ENCODE measurements around the gene RAB3A.

DNA sequence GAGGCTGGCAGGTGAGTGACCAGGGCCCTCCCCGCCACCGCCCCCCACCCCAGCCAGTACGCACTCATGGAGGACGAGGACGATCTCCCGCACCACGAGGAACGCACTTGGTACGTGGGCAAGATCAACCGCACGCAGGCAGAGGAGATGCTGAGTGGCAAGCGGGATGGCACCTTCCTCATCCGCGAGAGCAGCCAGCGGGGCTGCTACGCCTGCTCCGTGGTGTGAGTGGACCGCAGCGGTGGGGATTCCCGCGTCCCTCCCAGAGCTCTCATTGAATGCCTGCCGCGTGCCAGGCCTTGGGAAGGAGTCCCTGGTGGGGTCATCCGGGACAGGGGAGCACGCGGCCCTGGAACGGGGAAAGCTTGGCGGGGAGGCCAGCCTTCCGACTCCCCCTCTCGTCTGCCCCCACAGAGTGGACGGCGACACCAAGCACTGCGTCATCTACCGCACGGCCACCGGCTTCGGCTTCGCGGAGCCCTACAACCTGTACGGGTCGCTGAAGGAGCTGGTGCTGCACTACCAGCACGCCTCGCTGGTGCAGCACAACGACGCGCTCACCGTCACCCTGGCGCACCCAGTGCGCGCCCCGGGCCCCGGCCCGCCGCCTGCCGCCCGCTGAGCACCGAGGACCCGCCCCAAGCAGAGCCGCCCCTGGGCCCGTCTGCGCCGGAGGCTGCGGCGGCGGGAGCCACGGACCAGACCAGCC, 35.0 kb downstream of the RAB3A start:
- TF ChIP-seq ZNF174 (tag by site-specific recombination; IDR thresholded peaks at IDR 0.05): no peak
- TF ChIP-seq, protein P1, sequence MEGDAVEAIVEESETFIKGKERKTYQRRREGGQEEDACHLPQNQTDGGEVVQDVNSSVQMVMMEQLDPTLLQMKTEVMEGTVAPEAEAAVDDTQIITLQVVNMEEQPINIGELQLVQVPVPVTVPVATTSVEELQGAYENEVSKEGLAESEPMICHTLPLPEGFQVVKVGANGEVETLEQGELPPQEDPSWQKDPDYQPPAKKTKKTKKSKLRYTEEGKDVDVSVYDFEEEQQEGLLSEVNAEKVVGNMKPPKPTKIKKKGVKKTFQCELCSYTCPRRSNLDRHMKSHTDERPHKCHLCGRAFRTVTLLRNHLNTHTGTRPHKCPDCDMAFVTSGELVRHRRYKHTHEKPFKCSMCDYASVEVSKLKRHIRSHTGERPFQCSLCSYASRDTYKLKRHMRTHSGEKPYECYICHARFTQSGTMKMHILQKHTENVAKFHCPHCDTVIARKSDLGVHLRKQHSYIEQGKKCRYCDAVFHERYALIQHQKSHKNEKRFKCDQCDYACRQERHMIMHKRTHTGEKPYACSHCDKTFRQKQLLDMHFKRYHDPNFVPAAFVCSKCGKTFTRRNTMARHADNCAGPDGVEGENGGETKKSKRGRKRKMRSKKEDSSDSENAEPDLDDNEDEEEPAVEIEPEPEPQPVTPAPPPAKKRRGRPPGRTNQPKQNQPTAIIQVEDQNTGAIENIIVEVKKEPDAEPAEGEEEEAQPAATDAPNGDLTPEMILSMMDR (tag by site-specific recombination; IDR thresholded peaks at IDR 0.05): no peak
- no peak for TF ChIP-seq ZFP3 (tag by site-specific recombination; IDR thresholded peaks at IDR 0.05; ENCODE audit: low read depth)
- no peak for TF ChIP-seq TRIM28 (IDR thresholded peaks at IDR 0.05; ENCODE audit: borderline replicate concordance, low read length)
- no peak for TF ChIP-seq ZNF561 (tag by site-specific recombination; IDR thresholded peaks at IDR 0.05; ENCODE audit: borderline replicate concordance)
- no peak for TF ChIP-seq ZNF133 (tag by site-specific recombination; IDR thresholded peaks at IDR 0.05)
- TF ChIP-seq, protein P2, sequence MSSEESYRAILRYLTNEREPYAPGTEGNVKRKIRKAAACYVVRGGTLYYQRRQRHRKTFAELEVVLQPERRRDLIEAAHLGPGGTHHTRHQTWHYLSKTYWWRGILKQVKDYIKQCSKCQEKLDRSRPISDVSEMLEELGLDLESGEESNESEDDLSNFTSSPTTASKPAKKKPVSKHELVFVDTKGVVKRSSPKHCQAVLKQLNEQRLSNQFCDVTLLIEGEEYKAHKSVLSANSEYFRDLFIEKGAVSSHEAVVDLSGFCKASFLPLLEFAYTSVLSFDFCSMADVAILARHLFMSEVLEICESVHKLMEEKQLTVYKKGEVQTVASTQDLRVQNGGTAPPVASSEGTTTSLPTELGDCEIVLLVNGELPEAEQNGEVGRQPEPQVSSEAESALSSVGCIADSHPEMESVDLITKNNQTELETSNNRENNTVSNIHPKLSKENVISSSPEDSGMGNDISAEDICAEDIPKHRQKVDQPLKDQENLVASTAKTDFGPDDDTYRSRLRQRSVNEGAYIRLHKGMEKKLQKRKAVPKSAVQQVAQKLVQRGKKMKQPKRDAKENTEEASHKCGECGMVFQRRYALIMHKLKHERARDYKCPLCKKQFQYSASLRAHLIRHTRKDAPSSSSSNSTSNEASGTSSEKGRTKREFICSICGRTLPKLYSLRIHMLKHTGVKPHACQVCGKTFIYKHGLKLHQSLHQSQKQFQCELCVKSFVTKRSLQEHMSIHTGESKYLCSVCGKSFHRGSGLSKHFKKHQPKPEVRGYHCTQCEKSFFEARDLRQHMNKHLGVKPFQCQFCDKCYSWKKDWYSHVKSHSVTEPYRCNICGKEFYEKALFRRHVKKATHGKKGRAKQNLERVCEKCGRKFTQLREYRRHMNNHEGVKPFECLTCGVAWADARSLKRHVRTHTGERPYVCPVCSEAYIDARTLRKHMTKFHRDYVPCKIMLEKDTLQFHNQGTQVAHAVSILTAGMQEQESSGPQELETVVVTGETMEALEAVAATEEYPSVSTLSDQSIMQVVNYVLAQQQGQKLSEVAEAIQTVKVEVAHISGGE (tag by site-specific recombination; conservative IDR thresholded peaks at IDR 0.05; ENCODE audit: low read depth): no peak
- no peak for TF ChIP-seq ZBTB7A (tag by site-specific recombination; IDR thresholded peaks at IDR 0.05; ENCODE audit: low read depth)
- no peak for TF ChIP-seq ZNF350 (tag by site-specific recombination; IDR thresholded peaks at IDR 0.05)
- TF ChIP-seq, protein P3, sequence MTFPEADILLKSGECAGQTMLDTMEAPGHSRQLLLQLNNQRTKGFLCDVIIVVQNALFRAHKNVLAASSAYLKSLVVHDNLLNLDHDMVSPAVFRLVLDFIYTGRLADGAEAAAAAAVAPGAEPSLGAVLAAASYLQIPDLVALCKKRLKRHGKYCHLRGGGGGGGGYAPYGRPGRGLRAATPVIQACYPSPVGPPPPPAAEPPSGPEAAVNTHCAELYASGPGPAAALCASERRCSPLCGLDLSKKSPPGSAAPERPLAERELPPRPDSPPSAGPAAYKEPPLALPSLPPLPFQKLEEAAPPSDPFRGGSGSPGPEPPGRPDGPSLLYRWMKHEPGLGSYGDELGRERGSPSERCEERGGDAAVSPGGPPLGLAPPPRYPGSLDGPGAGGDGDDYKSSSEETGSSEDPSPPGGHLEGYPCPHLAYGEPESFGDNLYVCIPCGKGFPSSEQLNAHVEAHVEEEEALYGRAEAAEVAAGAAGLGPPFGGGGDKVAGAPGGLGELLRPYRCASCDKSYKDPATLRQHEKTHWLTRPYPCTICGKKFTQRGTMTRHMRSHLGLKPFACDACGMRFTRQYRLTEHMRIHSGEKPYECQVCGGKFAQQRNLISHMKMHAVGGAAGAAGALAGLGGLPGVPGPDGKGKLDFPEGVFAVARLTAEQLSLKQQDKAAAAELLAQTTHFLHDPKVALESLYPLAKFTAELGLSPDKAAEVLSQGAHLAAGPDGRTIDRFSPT (tag by site-specific recombination; IDR thresholded peaks at IDR 0.05): no peak
- no peak for TF ChIP-seq ZNF660 (tag by site-specific recombination; IDR thresholded peaks at IDR 0.05)
- no peak for TF ChIP-seq ZNF416 (tag by site-specific recombination; IDR thresholded peaks at IDR 0.05)
- TF ChIP-seq, protein P4, sequence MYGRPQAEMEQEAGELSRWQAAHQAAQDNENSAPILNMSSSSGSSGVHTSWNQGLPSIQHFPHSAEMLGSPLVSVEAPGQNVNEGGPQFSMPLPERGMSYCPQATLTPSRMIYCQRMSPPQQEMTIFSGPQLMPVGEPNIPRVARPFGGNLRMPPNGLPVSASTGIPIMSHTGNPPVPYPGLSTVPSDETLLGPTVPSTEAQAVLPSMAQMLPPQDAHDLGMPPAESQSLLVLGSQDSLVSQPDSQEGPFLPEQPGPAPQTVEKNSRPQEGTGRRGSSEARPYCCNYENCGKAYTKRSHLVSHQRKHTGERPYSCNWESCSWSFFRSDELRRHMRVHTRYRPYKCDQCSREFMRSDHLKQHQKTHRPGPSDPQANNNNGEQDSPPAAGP (tag by site-specific recombination; IDR thresholded peaks at IDR 0.05): no peak

All from HEK293 (cell line).